Naive thymus-derived CD4-positive, alpha-beta T cell (primary cell): ENCODE results near the gene SLC12A3. TPM values are rescaled to one million over a fixed set of nuclear protein-coding genes. Genes with fewer than 3 reads are reported as not detected.

Experiments
- ATAC-seq: fragments of 150-1000 bp; cut with Tn5 transposase; 2 replicates; pipeline ENCODE4 v1.10.0; 2021; ENCODE audit warnings: mild to moderate bottlenecking, moderate library complexity
- CTCF ChIA-PET: fragments of 350-600 bp; sonication (Branson Sonifier 250); formaldehyde crosslinking; loops from one replicate; lab custom pipeline; 2021; ENCODE audit warnings: antibody characterized with exemption; lab: Charles Lee
- POLR2A ChIA-PET: fragments of 350-600 bp; sonication (Branson Sonifier 250); formaldehyde crosslinking; loops from one replicate; lab custom pipeline; 2021; ENCODE audit warnings: antibody characterized with exemption, inconsistent platforms; lab: Charles Lee
- DNase-seq, 9 donors: peaks; one replicate each; pipeline versions ENCODE4 v3.0.0 to v3.0.0-alpha.2; 2020 to 2022; ENCODE audit warnings: mixed read lengths in 1 of 9
- H3K27ac ChIP-seq: one replicate; pipeline ENCODE4 v1.7.0; 2013; ENCODE audit warnings: mild to moderate bottlenecking, low read depth, low read length, moderate library complexity
- H3K27me3 ChIP-seq, 2 donors: one replicate each; pipeline ENCODE4 v1.7.0; 2013; ENCODE audit warnings: low read length in 2 of 2, mild to moderate bottlenecking in 2 of 2, moderate library complexity in 2 of 2; ENCODE audit not compliant: control insufficient read depth in 2 of 2, insufficient read depth in 2 of 2
- H3K36me3 ChIP-seq, 3 experiments: 1 replicate in 2 of 3; 2 replicates in 1 of 3; pipeline ENCODE4 v1.7.0; 2013; ENCODE audit warnings: low read length in 3 of 3, mild to moderate bottlenecking in 3 of 3, moderate library complexity in 1 of 3; ENCODE audit not compliant: insufficient read depth in 3 of 3, control insufficient read depth in 2 of 3
- H3K4me1 ChIP-seq, 2 donors: one replicate each; pipeline ENCODE4 v1.7.0; 2013; ENCODE audit warnings: low read length in 2 of 2, mild to moderate bottlenecking in 2 of 2, moderate library complexity in 1 of 2; ENCODE audit not compliant: control insufficient read depth in 2 of 2, insufficient read depth in 2 of 2
- H3K4me3 ChIP-seq: 2 replicates; pipeline ENCODE4 v1.7.0; 2013; ENCODE audit warnings: mild to moderate bottlenecking, low read length
- H3K9me3 ChIP-seq, 3 experiments: 1 replicate in 2 of 3; 2 replicates in 1 of 3; pipeline ENCODE4 v1.7.0; 2013; ENCODE audit warnings: low read length in 3 of 3; ENCODE audit not compliant: control insufficient read depth in 2 of 3
- H3K27ac Mint-ChIP-seq, 9 donors: one replicate each; pipeline ENCODE4 v1.8.0; 2020 to 2022; ENCODE audit warnings: mixed read lengths in 9 of 9, mild to moderate bottlenecking in 8 of 9, moderate library complexity in 5 of 9, inconsistent platforms in 2 of 9
- H3K27me3 Mint-ChIP-seq, 5 donors: one replicate each; pipeline ENCODE4 v1.8.0; 2021 to 2022; ENCODE audit warnings: mixed read lengths in 5 of 5, mild to moderate bottlenecking in 1 of 5
- H3K36me3 Mint-ChIP-seq, 5 donors: one replicate each; pipeline ENCODE4 v1.8.0; 2020 to 2022; ENCODE audit warnings: mixed read lengths in 5 of 5, mild to moderate bottlenecking in 3 of 5, inconsistent platforms in 1 of 5
- H3K4me1 Mint-ChIP-seq, 7 donors: one replicate each; pipeline ENCODE4 v1.8.0; 2020 to 2022; ENCODE audit warnings: mixed read lengths in 7 of 7, mild to moderate bottlenecking in 3 of 7, inconsistent platforms in 1 of 7
- H3K4me3 Mint-ChIP-seq, 10 donors: one replicate each; pipeline ENCODE4 v1.8.0; 2020 to 2022; ENCODE audit warnings: mild to moderate bottlenecking in 10 of 10, mixed read lengths in 10 of 10, moderate library complexity in 6 of 10, inconsistent platforms in 2 of 10
- H3K9me3 Mint-ChIP-seq, 11 donors: one replicate each; pipeline ENCODE4 v1.8.0; 2020 to 2022; ENCODE audit warnings: mixed read lengths in 11 of 11, mild to moderate bottlenecking in 4 of 11, inconsistent platforms in 1 of 11, moderate library complexity in 1 of 11
- intact Hi-C, 2 donors: fragments of 100-400 bp; cut with micrococcal nuclease; formaldehyde crosslinking; loops; one replicate each; pipeline ENCODE4 v1.15.1; 2023
- polyA plus RNA-seq, 2 donors: library from polyadenylated mRNA; unstranded; fragments of 300-500 nt; fragmentation: Illumina TruSeq; gene quantifications; one replicate each; pipeline ENCODE4 v1.2.3, GENCODE V29; 2021
- total RNA-seq, 6 experiments: library from RNA in 5 of 6; stranded (reverse) in 5 of 6; gene quantifications; 1 replicate in 5 of 6; 2 replicates in 1 of 6; pipeline ENCODE4 v1.2.3 and lab custom pipeline; 2021 to 2026

SLC12A3 gene
- total and polyA plus RNA-seq, 7 experiments from 2014 or later = 0.08 to 0.49 TPM; not detected in 5

GRCh38 chr16:56849690-56850680 is 15.0 kb upstream of the SLC12A3 start:
- Mint-ChIP-seq H3K27ac (peak overlapping the region in 1 of 9 donors; percentile 38), H3K9me3 (peaks cover 0 to 7% (median 0%) of the 10 kb centered on the region in 11 donors), H3K27me3 (no peaks in the 10 kb centered on the region), H3K36me3 (peaks cover 0 to 14% (median 4%) of the 10 kb centered on the region in 5 donors), H3K4me3 (no peak overlapping the region), H3K4me1 (peaks cover 16 to 36% (median 25%) of the 10 kb centered on the region in 7 donors)
- no peaks in the 10 kb centered on the region for H3K9me3 ChIP-seq
- ChIA-PET CTCF (interaction anchor here (1.1 kb wide), 1 partner anchor 19 kb away, joined by 3 read pairs; no protein-coding TSS in a partner anchor), POLR2A (no interaction called here)
- H3K4me1 ChIP-seq = peaks cover 0 to 4% of the 10 kb centered on the region in 2 donors
- ATAC-seq (no peak), DNase-seq (no peak)
- no peak overlapping the region for H3K27ac ChIP-seq
- H3K4me3 ChIP-seq = no peak overlapping the region
- intact Hi-C loops = no loop called here
- no peaks in the 10 kb centered on the region for H3K27me3 ChIP-seq
- H3K36me3 ChIP-seq = no peaks in the 10 kb centered on the region

- no peaks in the 10 kb centered on the region for H3K36me3 ChIP-seq
- no peak overlapping the region for H3K4me3 ChIP-seq
- H3K27ac Mint-ChIP-seq = no peak overlapping the region
- H3K4me1 ChIP-seq = peaks cover 0 to 4% of the 10 kb centered on the region in 2 donors
- H3K27ac ChIP-seq = no peak overlapping the region
- intact Hi-C loops = no loop called here
- H3K27me3 ChIP-seq = no peaks in the 10 kb centered on the region
- H3K9me3 ChIP-seq = no peaks in the 10 kb centered on the region
- ChIA-PET POLR2A (no interaction called here), CTCF (no interaction called here)
- ATAC-seq (no peak), DNase-seq (no peak)
- peaks cover 0 to 5% (median 0%) of the 10 kb centered on the region in 11 donors for H3K9me3 Mint-ChIP-seq
- H3K36me3 Mint-ChIP-seq = peaks cover 0 to 11% (median 0%) of the 10 kb centered on the region in 5 donors
- H3K4me3 Mint-ChIP-seq = no peak overlapping the region
- peaks cover 13 to 33% (median 22%) of the 10 kb centered on the region in 7 donors for H3K4me1 Mint-ChIP-seq
- H3K27me3 Mint-ChIP-seq = no peaks in the 10 kb centered on the region
Observed at GRCh38 chr16:56851671-56852400, 13.2 kb upstream of the SLC12A3 start.

DNA sequence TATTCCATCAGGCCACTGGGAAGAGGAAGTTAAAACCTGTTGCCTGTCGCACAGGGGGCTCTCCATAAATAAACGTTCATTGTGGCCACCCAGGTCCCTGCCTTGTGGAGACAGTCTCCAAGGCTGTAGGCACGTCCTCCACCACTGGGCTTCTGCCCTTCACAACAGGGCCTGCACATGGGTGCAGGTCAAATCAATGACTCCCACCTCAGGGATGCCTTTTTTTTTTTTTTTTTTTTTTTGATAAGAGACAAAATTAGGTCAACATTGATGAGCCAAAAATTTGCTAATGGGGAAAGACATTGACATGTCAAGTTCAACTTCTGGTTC is 12.6 kb upstream of the SLC12A3 start:
- H3K9me3 Mint-ChIP-seq = peaks cover 0 to 3% (median 0%) of the 10 kb centered on the region in 11 donors
- peaks cover 8 to 28% (median 17%) of the 10 kb centered on the region in 7 donors for H3K4me1 Mint-ChIP-seq
- no peak overlapping the region for H3K27ac Mint-ChIP-seq
- H3K4me3 ChIP-seq = no peak overlapping the region
- H3K36me3 ChIP-seq = no peaks in the 10 kb centered on the region
- ATAC-seq (no peak), DNase-seq (no peak)
- ChIA-PET POLR2A (no interaction called here), CTCF (no interaction called here)
- intact Hi-C loops = no loop called here
- H3K36me3 Mint-ChIP-seq = peaks cover 0 to 11% (median 0%) of the 10 kb centered on the region in 5 donors
- no peak overlapping the region for H3K27ac ChIP-seq
- no peaks in the 10 kb centered on the region for H3K27me3 ChIP-seq
- H3K9me3 ChIP-seq = no peaks in the 10 kb centered on the region
- no peaks in the 10 kb centered on the region for H3K27me3 Mint-ChIP-seq
- no peak overlapping the region for H3K4me3 Mint-ChIP-seq
- H3K4me1 ChIP-seq = peaks cover 0 to 1% of the 10 kb centered on the region in 2 donors

- no peak overlapping the region for H3K27ac ChIP-seq
- no peak for ATAC-seq
- DNase-seq = no peak
- Mint-ChIP-seq H3K9me3 (peaks cover 0 to under 1% (median 0%) of the 10 kb centered on the region in 11 donors), H3K27ac (no peak overlapping the region), H3K4me3 (no peak overlapping the region), H3K36me3 (peaks cover 0 to 5% (median 0%) of the 10 kb centered on the region in 5 donors), H3K27me3 (no peaks in the 10 kb centered on the region), H3K4me1 (peaks cover 2 to 22% (median 11%) of the 10 kb centered on the region in 7 donors)
- no peaks in the 10 kb centered on the region for H3K4me1 ChIP-seq
- ChIA-PET CTCF (interaction anchor here (1.0 kb wide), 1 partner anchor 10 kb away, joined by 3 read pairs; no protein-coding TSS in a partner anchor), POLR2A (interaction anchor here (0.5 to 1.0 kb wide), 2 partner anchors 10 to 525 kb away, joined by 3 to 4 read pairs; no protein-coding TSS in a partner anchor)
- H3K36me3 ChIP-seq = no peaks in the 10 kb centered on the region
- H3K4me3 ChIP-seq = no peak overlapping the region
- no peaks in the 10 kb centered on the region for H3K9me3 ChIP-seq
- intact Hi-C loops = no loop called here
- H3K27me3 ChIP-seq = no peaks in the 10 kb centered on the region
Observed at GRCh38 chr16:56852968-56853367, 12.0 kb upstream of the SLC12A3 start.

DNA sequence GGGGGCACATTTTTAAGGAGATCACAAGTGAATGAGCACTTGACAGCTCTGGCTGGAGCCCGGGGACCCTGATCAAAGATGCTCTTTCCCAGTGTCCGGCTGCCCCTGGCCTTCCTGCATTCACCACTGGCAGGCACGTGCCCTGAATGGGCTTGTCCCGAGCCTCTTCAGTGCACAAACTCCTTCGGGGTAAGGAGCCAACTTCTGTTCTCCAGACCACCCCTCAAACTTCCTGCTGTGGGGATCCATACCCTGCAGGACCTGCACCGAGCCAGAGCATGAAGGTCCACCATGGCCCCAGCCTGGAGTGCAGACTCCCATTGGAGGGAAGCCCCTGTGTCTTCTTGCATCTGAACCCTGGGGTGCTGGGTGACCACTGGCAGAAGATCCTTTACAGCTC is 9.8 kb upstream of the SLC12A3 start:
- Mint-ChIP-seq H3K27me3 (no peaks in the 10 kb centered on the region), H3K36me3 (peaks cover 0 to 2% (median 0%) of the 10 kb centered on the region in 5 donors), H3K4me3 (no peak overlapping the region), H3K27ac (no peak overlapping the region), H3K9me3 (no peaks in the 10 kb centered on the region), H3K4me1 (peaks cover 0 to 22% (median 14%) of the 10 kb centered on the region in 7 donors)
- DNase-seq (no peak), ATAC-seq (no peak)
- H3K36me3 ChIP-seq = no peaks in the 10 kb centered on the region
- peaks cover 11 to 14% of the 10 kb centered on the region in 2 donors for H3K4me1 ChIP-seq
- no peak overlapping the region for H3K27ac ChIP-seq
- no peaks in the 10 kb centered on the region for H3K27me3 ChIP-seq
- H3K9me3 ChIP-seq = no peaks in the 10 kb centered on the region
- H3K4me3 ChIP-seq = no peak overlapping the region
- intact Hi-C loops = no loop called here
- ChIA-PET CTCF (interaction anchor here (1.3 kb wide), 1 partner anchor 9 kb away, joined by 3 read pairs; the partner anchor contains the start of gene SLC12A3), POLR2A (interaction anchor here (0.6 kb wide), 1 partner anchor 151 kb away, joined by 3 read pairs; no protein-coding TSS in a partner anchor)

DNA sequence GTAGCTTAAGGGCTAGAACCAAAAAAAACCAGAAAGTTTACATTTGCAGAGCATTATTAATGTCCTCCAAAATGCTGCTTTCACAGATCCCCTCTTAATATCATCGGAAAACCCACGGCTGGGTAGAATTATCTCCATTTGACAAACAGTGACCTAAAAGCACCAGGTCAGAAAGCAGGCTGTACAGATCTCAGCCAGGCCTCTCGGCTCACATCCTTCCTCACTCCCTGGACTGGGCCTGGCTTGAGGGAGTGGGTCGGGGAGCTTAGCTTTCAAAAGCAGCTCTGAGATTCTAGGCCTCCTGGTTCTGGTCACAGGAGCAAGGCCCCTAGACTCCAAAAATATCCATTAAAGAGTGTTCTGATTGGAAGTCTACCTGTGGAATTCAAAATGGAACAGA is 9.1 kb upstream of the SLC12A3 start:
- peaks cover 0 to 28% (median 21%) of the 10 kb centered on the region in 7 donors for H3K4me1 Mint-ChIP-seq
- no peaks in the 10 kb centered on the region for H3K27me3 ChIP-seq
- no peaks in the 10 kb centered on the region for H3K36me3 ChIP-seq
- peaks cover 0 to 2% (median 0%) of the 10 kb centered on the region in 5 donors for H3K36me3 Mint-ChIP-seq
- no peak overlapping the region for H3K27ac ChIP-seq
- no peak overlapping the region for H3K4me3 ChIP-seq
- no peaks in the 10 kb centered on the region for H3K9me3 Mint-ChIP-seq
- no peak overlapping the region for H3K4me3 Mint-ChIP-seq
- ATAC-seq (no peak), DNase-seq (no peak)
- H3K4me1 ChIP-seq = peaks cover 18 to 22% of the 10 kb centered on the region in 2 donors
- CTCF ChIA-PET = interaction anchor here (1.3 kb wide), 1 partner anchor 9 kb away, joined by 3 read pairs; the partner anchor contains the start of gene SLC12A3
- POLR2A ChIA-PET = no interaction called here
- intact Hi-C loops = no loop called here
- peak overlapping the region in 1 of 9 donors; percentile 25 for H3K27ac Mint-ChIP-seq
- no peaks in the 10 kb centered on the region for H3K9me3 ChIP-seq
- no peaks in the 10 kb centered on the region for H3K27me3 Mint-ChIP-seq
